HepG2 (cell line): ENCODE measurements around the gene FAM219B. TPM values are rescaled to one million over a fixed set of nuclear protein-coding genes. Genes with fewer than 3 reads are reported as not detected.

Source experiments
- ATAC-seq: fragments of 200-7000 bp; cut with Tn5 transposase; 3 replicates; pipeline ENCODE4 v1.9.1; 2020; ENCODE audit warnings: mild to moderate bottlenecking, moderate library complexity
- BruUV-seq: library from RNA; stranded (reverse); fragments of 400-500 nt; replicated peaks from 2 replicates; lab custom pipeline; 2021; lab: Mats Ljungman, UMichigan
- CTCF ChIA-PET: fragments of 300-600 bp; formaldehyde crosslinking; extraction: SDS; loops from one replicate; lab custom pipeline; 2021; ENCODE audit warnings: low total read pairs, inconsistent platforms, low intra/inter-chr PET ratio; lab: Yijun Ruan, JAX
- POLR2A ChIA-PET: fragments of 350-600 bp; sonication (Branson Sonifier 250); formaldehyde crosslinking; loops from one replicate; lab custom pipeline; 2020; ENCODE audit warnings: antibody characterized with exemption, inconsistent platforms; lab: Yijun Ruan, JAX
- DNase-seq: peaks from one replicate; pipeline ENCODE4 v3.0.0-alpha.2; 2015; ENCODE audit warnings: low spot score
- FAIRE-seq: peaks from 3 replicates; lab custom pipeline; 2011; peaks lifted over from hg19 to GRCh38; lab: Jason Lieb, UNC
- H2AFZ ChIP-seq: one replicate; pipeline ENCODE4 v1.6.1; 2011; ENCODE audit warnings: low read length, inconsistent platforms
- H3K27ac ChIP-seq: fragments of 300-600 bp; 3 replicates; pipeline ENCODE4 v1.8.0; 2011; ENCODE audit warnings: mixed run types, mild to moderate bottlenecking, mixed read lengths, low read length, inconsistent platforms; ENCODE audit not compliant: insufficient read depth; ENCODE audit errors: extremely low read length
- H3K27me3 ChIP-seq, 2 experiments: fragments of 200-600 bp in 1 of 2; 2 replicates in 1 of 2; 3 replicates in 1 of 2; pipeline versions ENCODE4 v1.6.0 to v1.8.0; 2011; ENCODE audit warnings: low read length in 2 of 2, mild to moderate bottlenecking in 2 of 2, moderate library complexity in 2 of 2, inconsistent platforms in 1 of 2; ENCODE audit not compliant: insufficient read depth in 2 of 2, control insufficient read depth in 1 of 2
- H3K36me3 ChIP-seq, 2 experiments: fragments of 200-600 bp in 1 of 2; replicated peaks in 1 of 2; 2 replicates in 1 of 2; 3 replicates in 1 of 2; pipeline versions ENCODE4 v1.5.1 to v1.8.0; 2011; ENCODE audit warnings: low read length in 2 of 2, inconsistent platforms in 1 of 2; ENCODE audit not compliant: insufficient read depth in 2 of 2, control insufficient read depth in 1 of 2
- H3K4me1 ChIP-seq: 2 replicates; pipeline ENCODE4 v1.5.1; 2012; ENCODE audit warnings: low read length, inconsistent platforms; ENCODE audit not compliant: insufficient read depth
- H3K4me2 ChIP-seq: 2 replicates; pipeline ENCODE4 v1.6.0; 2011; ENCODE audit warnings: low read depth, low read length, inconsistent platforms
- H3K4me3 ChIP-seq, 3 experiments: fragments of 200-600 bp in 1 of 3; sonication (generic), shearing (Covaris generic) in 1 of 3; replicated peaks in 1 of 3; 2 replicates each; pipeline ENCODE4 v1.5.1; 2011 to 2016; ENCODE audit warnings: low read length in 3 of 3, inconsistent platforms in 2 of 3, low read depth in 2 of 3, mild to moderate bottlenecking in 2 of 3, control low read depth in 1 of 3, mixed read lengths in 1 of 3; ENCODE audit not compliant: insufficient read depth in 1 of 3
- H3K79me2 ChIP-seq: one replicate; pipeline ENCODE4 v1.6.1; 2011; ENCODE audit warnings: low read length, inconsistent platforms; ENCODE audit not compliant: insufficient read depth
- H3K9ac ChIP-seq: 2 replicates; pipeline ENCODE4 v1.6.0; 2011; ENCODE audit warnings: mild to moderate bottlenecking, low read depth, low read length, inconsistent platforms; ENCODE audit not compliant: insufficient read depth
- H3K9me3 ChIP-seq: 2 replicates; pipeline ENCODE4 v1.5.1; 2012; ENCODE audit warnings: mild to moderate bottlenecking, low read length
- H4K20me1 ChIP-seq: 2 replicates; pipeline ENCODE4 v1.6.0; 2011; ENCODE audit warnings: inconsistent platforms, mild to moderate bottlenecking, low read length, moderate library complexity; ENCODE audit not compliant: insufficient read depth
- DPF2 ChIP-seq: sonication (generic); formaldehyde crosslinking; IDR thresholded peaks from 2 replicates; pipeline ENCODE4 v1.4.0; 2020; ENCODE audit warnings: mild to moderate bottlenecking, low read depth, missing genetic modification reagents, borderline replicate concordance
- FOXO4 ChIP-seq: sonication (generic); formaldehyde crosslinking; conservative IDR thresholded peaks from 2 replicates; pipeline ENCODE4 v1.8.1; 2023; ENCODE audit warnings: missing genetic modification reagents
- GLMP ChIP-seq: sonication (generic); formaldehyde crosslinking; IDR thresholded peaks from 2 replicates; pipeline ENCODE4 v1.9.0; 2021; ENCODE audit warnings: missing genetic modification reagents, mild to moderate bottlenecking, borderline replicate concordance
- HCFC1 ChIP-seq: fragments of 150-350 bp; IDR thresholded peaks from 2 replicates; pipeline ENCODE4 v1.6.1; 2014; ENCODE audit warnings: low read depth, low read length
- KAT8 ChIP-seq: IDR thresholded peaks from 2 replicates; pipeline ENCODE4 v1.6.1; 2016; ENCODE audit warnings: missing genetic modification reagents, missing compliant biosample characterization
- ZFP62 ChIP-seq: sonication (generic); formaldehyde crosslinking; IDR thresholded peaks from 2 replicates; pipeline ENCODE4 v1.4.0; 2020; ENCODE audit warnings: missing genetic modification reagents
- ZNF180 ChIP-seq: sonication (generic); formaldehyde crosslinking; IDR thresholded peaks from 2 replicates; pipeline ENCODE4 v1.4.0; 2020; ENCODE audit warnings: low read depth, missing genetic modification reagents, borderline replicate concordance
- ZNF646 ChIP-seq: sonication (generic); formaldehyde crosslinking; IDR thresholded peaks from 2 replicates; pipeline ENCODE4 v1.9.0; 2021; ENCODE audit warnings: mild to moderate bottlenecking, missing genetic modification reagents
- WGBS: methylation state at CpG from one replicate; pipeline ENCODE4 v1.1.6; 2017; ENCODE audit warnings: low lambda C conversion rate; 5-methylcytosine and 5-hydroxymethylcytosine counted together
- in situ Hi-C: cut with HindIII; loops from 2 replicates; pipeline ENCODE4 v1.10.0; 2017; ENCODE audit warnings: low pct_unique_long_range_greater_than_20kb; ENCODE audit not compliant: extremely low pct_ligation_motif_present
- intact Hi-C: fragments of 100-400 bp; cut with micrococcal nuclease; formaldehyde crosslinking; loops from one replicate; pipeline ENCODE4 v1.10.0; 2022; ENCODE audit not compliant: unreplicated experiment
- polyA plus RNA-seq, 8 experiments: library from polyadenylated mRNA; depleted of rRNA in 3 of 8; stranded (reverse) in 7 of 8; unstranded in 1 of 8; fragments of >200 nt; fragmentation: Illumina TruSeq in 4 of 8; extraction: Trizol in 4 of 8; gene quantifications; 2 replicates each; pipeline versions ENCODE4 v1.2.1 to v1.2.3, GENCODE V29; 2011 to 2016; ENCODE audit warnings: low read depth in 4 of 8, missing spikeins in 1 of 8, mixed read lengths in 1 of 8; ENCODE audit not compliant: insufficient read depth in 1 of 8
- total RNA-seq, 5 experiments: library from RNA; depleted of rRNA; stranded (reverse); fragments of >200 nt; fragmentation: Illumina TruSeq; extraction: Trizol; gene quantifications; 2 replicates each; pipeline ENCODE4 v1.2.3, GENCODE V29; 2016; ENCODE audit warnings: low read depth in 1 of 5

The FAM219B gene
- total and polyA plus RNA-seq, 2 of the 13 experiments (the other 11 are each of a cell fraction or from before 2014, with no cell fraction given), result 36.6 to 50.2 TPM

GRCh38 chr15:74882528-74882927 is 24.1 kb downstream of the FAM219B start (continued):
- no peak for TF ChIP-seq FOXO4 (CRISPR knock-in tag)
- TF ChIP-seq GLMP (CRISPR knock-in tag), result no peak
- TF ChIP-seq DPF2 (CRISPR knock-in tag), result no peak
- no peak for TF ChIP-seq KAT8
- TF ChIP-seq ZNF180, result no peak

GRCh38 chr15:74878273-74878672 is 28.4 kb downstream of the FAM219B start:
- 60% methylated on average over 4 of the region's 4 CpGs for WGBS

More at GRCh38 chr15:74878273-74878672, 28.4 kb downstream of the FAM219B start:
- H3K27ac ChIP-seq, result no peak overlapping the region
- DNase-seq, result no peak
- no peaks in the 10 kb centered on the region for H3K79me2 ChIP-seq
- no peak for FAIRE-seq
- peaks cover 6% of the 10 kb centered on the region for H3K4me1 ChIP-seq
- H3K36me3 ChIP-seq, result no peaks in the 10 kb centered on the region
- no peaks in the 10 kb centered on the region for H3K9me3 ChIP-seq
- H4K20me1 ChIP-seq, result no peaks in the 10 kb centered on the region
- H2AFZ ChIP-seq, result no peak overlapping the region
- intact Hi-C loops (no loop called here), in situ Hi-C loops (no loop called here)
- ChIA-PET CTCF (no interaction called here), POLR2A (no interaction called here)
- ATAC-seq, result no peak
- no peak overlapping the region for H3K4me2 ChIP-seq
- H3K27me3 ChIP-seq, result peaks cover 0 to 20% of the 10 kb centered on the region in 2 experiments; a peak in 1 of 5 replicates
- H3K9ac ChIP-seq, result no peak overlapping the region
- no peak overlapping the region for H3K4me3 ChIP-seq
- TF ChIP-seq ZFP62 (no peak), ZNF646 (CRISPR knock-in tag) (no peak), HCFC1 (no peak)
- no TSS peak for BruUV-seq
